Adrenal gland (tissue), 12 donors: ENCODE data around the gene STK24. TPM values are rescaled to one million over a fixed set of nuclear protein-coding genes. Genes with fewer than 3 reads are reported as not detected.

Experiments
- DNase-seq, 7 donors: peaks; one replicate each; pipeline ENCODE4 v3.0.0-alpha.2; 2019 to 2020
- H3K27ac ChIP-seq, 5 donors: fragments of 200-600 bp; sonication (generic) in 4 of 5; 1 replicate in 3 of 5; 2 replicates in 2 of 5; pipeline versions ENCODE4 v1.5.1 to v1.8.0; 2016 to 2020; ENCODE audit warnings: mild to moderate bottlenecking in 1 of 5
- H3K27me3 ChIP-seq: fragments of 200-600 bp; 2 replicates; pipeline ENCODE4 v1.8.0; 2021
- H3K36me3 ChIP-seq, 2 donors: fragments of 200-600 bp; replicated peaks in 1 of 2; 1 replicate in 1 of 2; 2 replicates in 1 of 2; pipeline versions ENCODE4 v1.5.1 to v1.8.0; 2018 to 2022
- H3K4me1 ChIP-seq, 2 donors: fragments of 200-600 bp; replicated peaks in 1 of 2; 1 replicate in 1 of 2; 2 replicates in 1 of 2; pipeline versions ENCODE4 v1.5.1 to v1.8.0; 2018 to 2021
- H3K4me3 ChIP-seq, 4 donors: fragments of 200-600 bp; sonication (generic) in 3 of 4; one replicate each; pipeline ENCODE4 v1.5.1; 2016 to 2018
- H3K9me3 ChIP-seq, 3 donors: fragments of 200-600 bp; sonication (generic) in 1 of 3; replicated peaks in 1 of 3; 1 replicate in 2 of 3; 2 replicates in 1 of 3; pipeline versions ENCODE4 v1.5.1 to v1.8.0; 2016 to 2021
- POLR2A ChIP-seq, 2 donors: fragments of 450-650 bp; IDR thresholded peaks; one replicate each; pipeline ENCODE4 v1.6.1; 2017; ENCODE audit warnings: antibody characterized with exemption in 2 of 2, mild to moderate bottlenecking in 2 of 2, moderate library complexity in 1 of 2
- WGBS, 4 donors: extraction: QIAGEN DNeasy Blood & Tissue Kit in 2 of 4; methylation state at CpG; one replicate each; pipeline versions ENCODE4 v1.1.5 to v1.1.7; 2013 to 2017; 5-methylcytosine and 5-hydroxymethylcytosine counted together
- intact Hi-C, 2 donors: fragments of 100-400 bp; cut with DNase I; formaldehyde crosslinking; loops; one replicate each; pipeline versions ENCODE4 v1.14.1 to v1.15.0; 2022 to 2023
- polyA plus RNA-seq, 3 donors: library from polyadenylated mRNA; stranded (reverse); fragments of 200-250 nt in 2 of 3; fragments of 350-450 nt in 1 of 3; fragmentation: Illumina TruSeq in 1 of 3; extraction: RNeasy Lipid Tissue Mini Kit (QIAGEN cat#74804) in 1 of 3; gene quantifications; one replicate each; pipeline ENCODE4 v1.2.3, GENCODE V29; 2013 to 2014
- total RNA-seq, 9 donors: library from RNA; depleted of rRNA in 4 of 9; stranded (reverse); fragments of >200 nt in 4 of 9; fragments of 120-200 nt in 1 of 9; fragmentation: NEBNext Ultra II Directional in 1 of 9; extraction: Animal tissue kit (Norgen Biotek cat#: 25700) in 1 of 9; gene quantifications; one replicate each; pipeline versions ENCODE4 v1.1.0 to v1.2.4, GENCODE V29; 2013 to 2023
- TF ChIP-seq, protein P1 (sequence below), 6 experiments: fragments of 450-650 bp in 4 of 6; fragments of 200-600 bp in 2 of 6; sonication (generic) in 1 of 6; IDR thresholded peaks; 1 replicate in 5 of 6; 2 replicates in 1 of 6; pipeline versions ENCODE4 v1.5.1 to v1.8.0; 2016 to 2021; ENCODE audit warnings: antibody characterized with exemption in 6 of 6, mild to moderate bottlenecking in 2 of 6, moderate library complexity in 1 of 6
- donor health status: healthy with polysubstance abuse.
- donor health status: Bipolar disorder and iron deficiency.
- donor health status: DM: yes; HTN: yes; CAD: no.
- donor health status: DM: no; HTN: no; CAD: no.
- donor health status: DM: no; HTN: no; CAD: no.
- donor health status: DM: yes; HTN: yes; CAD: no.

The STK24 gene
- total and polyA plus RNA-seq, 12 donors = 17.7 to 72.2 (median 56.0) TPM

GRCh38 chr13:98520674-98521449 is 56.0 kb downstream of the STK24 start:
- H3K4me1 ChIP-seq = peaks cover 8 to 35% of the 10 kb centered on the region in 2 donors
- H3K9me3 ChIP-seq = no peaks in the 10 kb centered on the region
- H3K36me3 ChIP-seq = no peaks in the 10 kb centered on the region
- H3K27me3 ChIP-seq = no peaks in the 10 kb centered on the region
- no peak overlapping the region for H3K27ac ChIP-seq
- TF ChIP-seq POLR2A (IDR thresholded peaks at IDR 0.05) = no peak
- TF ChIP-seq, protein P1, sequence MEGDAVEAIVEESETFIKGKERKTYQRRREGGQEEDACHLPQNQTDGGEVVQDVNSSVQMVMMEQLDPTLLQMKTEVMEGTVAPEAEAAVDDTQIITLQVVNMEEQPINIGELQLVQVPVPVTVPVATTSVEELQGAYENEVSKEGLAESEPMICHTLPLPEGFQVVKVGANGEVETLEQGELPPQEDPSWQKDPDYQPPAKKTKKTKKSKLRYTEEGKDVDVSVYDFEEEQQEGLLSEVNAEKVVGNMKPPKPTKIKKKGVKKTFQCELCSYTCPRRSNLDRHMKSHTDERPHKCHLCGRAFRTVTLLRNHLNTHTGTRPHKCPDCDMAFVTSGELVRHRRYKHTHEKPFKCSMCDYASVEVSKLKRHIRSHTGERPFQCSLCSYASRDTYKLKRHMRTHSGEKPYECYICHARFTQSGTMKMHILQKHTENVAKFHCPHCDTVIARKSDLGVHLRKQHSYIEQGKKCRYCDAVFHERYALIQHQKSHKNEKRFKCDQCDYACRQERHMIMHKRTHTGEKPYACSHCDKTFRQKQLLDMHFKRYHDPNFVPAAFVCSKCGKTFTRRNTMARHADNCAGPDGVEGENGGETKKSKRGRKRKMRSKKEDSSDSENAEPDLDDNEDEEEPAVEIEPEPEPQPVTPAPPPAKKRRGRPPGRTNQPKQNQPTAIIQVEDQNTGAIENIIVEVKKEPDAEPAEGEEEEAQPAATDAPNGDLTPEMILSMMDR (IDR thresholded peaks at IDR 0.05) = no peak
- no peak for DNase-seq
- intact Hi-C loops = loop anchor here in 1 of 2 donors (10.0 kb wide), 1 partner anchor 54 kb away; the partner anchor contains the start of gene STK24
- 83 to 88% (median 86%) methylated on average over 14 to 18 of the region's 18 CpGs for WGBS, 4 donors
- no peak overlapping the region for H3K4me3 ChIP-seq

GRCh38 chr13:98519976-98520375 is 56.9 kb downstream of the STK24 start:
- H3K27me3 ChIP-seq = no peaks in the 10 kb centered on the region
- intact Hi-C loops = loop anchor here in 1 of 2 donors (10.0 kb wide), 1 partner anchor 55 kb away; the partner anchor contains the start of gene STK24
- DNase-seq = no peak
- no peaks in the 10 kb centered on the region for H3K9me3 ChIP-seq
- no peak for TF ChIP-seq POLR2A (IDR thresholded peaks at IDR 0.05)
- TF ChIP-seq, protein P1 (IDR thresholded peaks at IDR 0.05) = no peak
- peaks cover 5 to 32% of the 10 kb centered on the region in 2 donors for H3K4me1 ChIP-seq
- WGBS, 4 donors = 77 to 96% (median 83%) methylated on average over 4 of the region's 4 CpGs
- no peaks in the 10 kb centered on the region for H3K36me3 ChIP-seq
- no peak overlapping the region for H3K27ac ChIP-seq
- no peak overlapping the region for H3K4me3 ChIP-seq

DNA sequence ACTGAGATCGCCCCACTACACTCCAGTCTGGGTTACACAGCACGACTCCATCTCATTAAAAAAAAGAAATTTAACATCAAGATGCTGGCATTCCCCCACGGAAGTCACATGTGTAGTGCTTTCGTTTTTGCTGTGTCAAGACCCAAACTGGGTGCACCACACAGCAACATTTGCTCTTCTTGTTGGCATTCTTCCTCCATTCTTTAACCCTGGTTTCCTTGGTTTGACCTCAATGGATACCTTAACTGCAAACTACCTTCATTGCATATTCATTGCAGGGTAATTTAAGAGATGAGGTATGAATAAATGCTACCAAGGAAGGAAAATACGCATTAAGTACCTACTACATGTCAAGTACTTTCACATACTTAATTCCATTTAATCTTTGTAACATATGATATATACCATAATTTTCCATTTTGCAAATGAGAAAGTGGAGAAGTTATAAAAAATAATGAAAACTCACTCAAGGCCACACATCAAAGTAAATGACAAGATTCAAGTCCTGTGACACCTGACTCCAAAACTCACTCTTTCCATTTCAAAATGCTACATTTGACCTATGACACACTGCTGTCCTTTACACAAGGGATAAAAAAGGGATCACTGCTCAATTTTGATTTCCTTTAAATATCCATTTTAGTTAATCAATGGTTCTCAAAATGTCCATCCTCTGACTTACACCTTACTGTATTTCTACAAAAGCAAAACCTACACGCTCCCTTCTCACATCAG is 59.2 kb downstream of the STK24 start:
- H3K27me3 ChIP-seq = no peaks in the 10 kb centered on the region
- no peak for DNase-seq
- no peaks in the 10 kb centered on the region for H3K9me3 ChIP-seq
- intact Hi-C loops = no loop called here
- peaks cover 2 to 21% of the 10 kb centered on the region in 2 donors for H3K4me1 ChIP-seq
- 78 to 88% (median 82%) methylated on average over 6 of the region's 6 CpGs for WGBS, 4 donors
- H3K4me3 ChIP-seq = no peak overlapping the region
- TF ChIP-seq, protein P1 (IDR thresholded peaks at IDR 0.05) = no peak
- no peak for TF ChIP-seq POLR2A (IDR thresholded peaks at IDR 0.05)
- no peak overlapping the region for H3K27ac ChIP-seq
- H3K36me3 ChIP-seq = no peaks in the 10 kb centered on the region

DNA sequence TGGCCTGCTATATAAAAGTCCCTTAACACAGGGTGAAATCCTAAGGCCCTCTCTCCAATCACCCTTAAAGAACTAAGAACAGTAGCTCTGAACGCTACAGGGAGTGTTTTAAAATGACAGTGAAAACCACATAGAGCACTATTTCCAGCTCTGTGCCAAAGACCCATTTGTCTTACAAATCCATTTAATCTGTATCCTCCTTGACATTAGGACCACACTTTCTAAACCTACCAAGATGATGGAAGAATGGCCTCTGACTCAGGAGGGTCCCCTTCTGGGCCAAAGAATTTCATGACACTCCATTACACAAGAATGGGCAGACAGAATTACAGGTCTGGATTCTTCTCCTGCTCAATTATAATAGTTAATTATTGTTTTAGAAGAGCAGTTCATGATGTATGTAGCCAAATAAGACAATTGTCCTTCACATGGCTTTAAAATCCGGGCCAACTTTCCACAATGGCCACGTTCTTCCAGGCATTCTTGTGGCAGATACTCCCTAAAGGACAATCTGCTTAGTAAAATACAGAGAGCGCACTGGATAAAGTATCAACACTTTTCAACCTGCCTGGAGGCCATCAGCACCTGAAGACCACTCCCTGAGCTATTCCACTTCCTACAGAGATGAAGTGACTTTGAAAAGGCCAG is 61.0 kb downstream of the STK24 start:
- Histone ChIP-seq H3K4me3 (no peak overlapping the region), H3K36me3 (no peaks in the 10 kb centered on the region), H3K9me3 (no peaks in the 10 kb centered on the region), H3K4me1 (peaks cover 0 to 21% of the 10 kb centered on the region in 2 donors), H3K27ac (no peak overlapping the region), H3K27me3 (no peaks in the 10 kb centered on the region)
- WGBS, 4 donors = 79 to 84% (median 81%) methylated on average over 4 of the region's 4 CpGs
- TF ChIP-seq POLR2A (IDR thresholded peaks at IDR 0.05) = no peak
- TF ChIP-seq, protein P1 (IDR thresholded peaks at IDR 0.05) = no peak
- no peak for DNase-seq
- intact Hi-C loops = no loop called here
